ENCODE measurements around the gene ZNF710.

The ZNF710 gene

DNA sequence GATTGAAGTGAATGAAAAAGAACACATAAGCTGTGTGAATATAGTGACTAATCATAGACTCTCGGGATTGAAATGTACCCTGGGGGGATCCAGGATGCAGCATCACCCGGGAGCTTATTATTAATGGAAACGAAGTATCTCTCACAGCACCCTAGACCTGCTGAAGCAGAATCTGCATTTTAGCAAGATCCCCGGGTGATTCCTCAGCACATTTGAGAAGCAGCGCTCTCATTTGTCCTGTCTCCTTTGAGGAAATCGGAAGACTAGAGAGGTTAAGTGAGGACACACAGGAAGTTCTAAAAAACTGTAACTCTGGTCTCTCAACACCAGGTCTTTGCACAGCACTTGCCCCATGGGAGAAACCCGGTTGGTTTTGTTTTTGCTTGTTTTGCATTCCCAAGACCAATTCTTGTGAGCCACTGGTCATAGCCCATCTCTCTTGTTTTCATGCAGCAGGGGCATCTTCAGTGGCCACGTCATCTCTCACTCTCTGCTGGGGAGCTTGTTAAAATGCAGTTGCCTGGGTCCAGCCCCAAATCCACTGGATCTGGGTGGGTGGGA, 30.2 kb downstream of the ZNF710 start:
- no peaks in the 10 kb centered on the region for H3K9me3 ChIP-seq (ENCODE audit: control insufficient read depth in 2 of 2, low read length in 2 of 2)
- peaks cover 12% of the 10 kb centered on the region for H3K4me1 ChIP-seq (ENCODE audit: control insufficient read depth, insufficient read depth, low read length)
- H3K36me3 ChIP-seq (ENCODE audit: control insufficient read depth in 2 of 2, insufficient read depth in 2 of 2, low read length in 2 of 2), result no peaks in the 10 kb centered on the region
- no peak overlapping the region for H3K9ac ChIP-seq (ENCODE audit: low read length in 2 of 2)
- no peak overlapping the region for H3K4me3 ChIP-seq (ENCODE audit: low read length in 2 of 2)
- H3K27me3 ChIP-seq (ENCODE audit: control insufficient read depth in 1 of 2, insufficient read depth in 2 of 2, low read length in 2 of 2), result no peaks in the 10 kb centered on the region
- no peak overlapping the region for H3K27ac ChIP-seq (ENCODE audit: low read length)

DNA sequence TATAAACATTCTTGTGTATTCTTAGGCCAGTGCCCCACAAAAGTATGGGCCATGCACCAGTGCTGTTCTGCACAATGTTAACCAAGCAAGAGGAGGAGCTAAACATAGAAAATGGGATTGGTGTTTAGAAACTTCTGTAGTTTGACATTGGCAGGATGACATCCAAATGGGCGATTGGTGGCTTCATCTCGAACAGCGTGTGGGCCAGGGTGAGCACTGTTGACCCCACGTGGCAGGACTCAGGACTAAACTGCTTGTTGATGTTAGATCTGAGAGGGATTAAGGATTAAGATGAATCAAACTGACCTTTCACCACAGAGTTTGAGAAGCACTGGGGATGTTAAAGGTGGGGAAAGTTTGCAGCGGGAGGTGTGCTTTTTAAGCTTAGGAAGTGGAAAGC, 31.9 kb downstream of the ZNF710 start:
- H3K9ac ChIP-seq (ENCODE audit: low read length in 2 of 2), result no peak overlapping the region
- H3K4me3 ChIP-seq (ENCODE audit: low read length in 2 of 2), result no peak overlapping the region
- no peaks in the 10 kb centered on the region for H3K9me3 ChIP-seq (ENCODE audit: control insufficient read depth in 2 of 2, low read length in 2 of 2)
- no peaks in the 10 kb centered on the region for H3K36me3 ChIP-seq (ENCODE audit: control insufficient read depth in 2 of 2, insufficient read depth in 2 of 2, low read length in 2 of 2)
- peaks cover 16% of the 10 kb centered on the region for H3K4me1 ChIP-seq (ENCODE audit: control insufficient read depth, insufficient read depth, low read length)
- H3K27ac ChIP-seq (ENCODE audit: low read length), result no peak overlapping the region
- H3K27me3 ChIP-seq (ENCODE audit: control insufficient read depth in 1 of 2, insufficient read depth in 2 of 2, low read length in 2 of 2), result no peaks in the 10 kb centered on the region

DNA sequence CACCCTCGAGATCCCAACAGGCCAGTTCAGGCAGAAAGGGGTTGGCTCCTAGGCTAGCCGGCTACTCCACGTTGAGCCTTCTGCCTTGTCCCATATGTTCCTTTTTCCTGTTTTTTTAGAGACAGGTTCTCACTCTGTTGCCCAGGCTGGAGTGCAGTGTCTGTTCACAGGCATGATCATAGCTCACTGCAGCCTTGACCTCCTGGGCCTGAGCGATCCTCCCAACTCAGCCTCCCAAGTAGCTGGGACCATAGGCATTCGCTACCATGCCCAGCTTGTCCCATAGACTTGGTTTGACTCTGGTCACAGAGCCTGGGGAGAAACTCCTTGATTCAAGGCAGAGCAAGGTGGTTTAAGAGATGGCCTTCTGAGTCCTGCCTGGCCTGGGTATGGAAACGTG, 32.3 kb downstream of the ZNF710 start:
- Histone ChIP-seq H3K9ac (ENCODE audit: low read length in 2 of 2) (no peak overlapping the region), H3K4me1 (ENCODE audit: control insufficient read depth, insufficient read depth, low read length) (peaks cover 16% of the 10 kb centered on the region), H3K36me3 (ENCODE audit: control insufficient read depth in 2 of 2, insufficient read depth in 2 of 2, low read length in 2 of 2) (no peaks in the 10 kb centered on the region), H3K4me3 (ENCODE audit: low read length in 2 of 2) (no peak overlapping the region), H3K27ac (ENCODE audit: low read length) (no peak overlapping the region), H3K27me3 (ENCODE audit: control insufficient read depth in 1 of 2, insufficient read depth in 2 of 2, low read length in 2 of 2) (no peaks in the 10 kb centered on the region), H3K9me3 (ENCODE audit: control insufficient read depth in 2 of 2, low read length in 2 of 2) (no peaks in the 10 kb centered on the region)

DNA sequence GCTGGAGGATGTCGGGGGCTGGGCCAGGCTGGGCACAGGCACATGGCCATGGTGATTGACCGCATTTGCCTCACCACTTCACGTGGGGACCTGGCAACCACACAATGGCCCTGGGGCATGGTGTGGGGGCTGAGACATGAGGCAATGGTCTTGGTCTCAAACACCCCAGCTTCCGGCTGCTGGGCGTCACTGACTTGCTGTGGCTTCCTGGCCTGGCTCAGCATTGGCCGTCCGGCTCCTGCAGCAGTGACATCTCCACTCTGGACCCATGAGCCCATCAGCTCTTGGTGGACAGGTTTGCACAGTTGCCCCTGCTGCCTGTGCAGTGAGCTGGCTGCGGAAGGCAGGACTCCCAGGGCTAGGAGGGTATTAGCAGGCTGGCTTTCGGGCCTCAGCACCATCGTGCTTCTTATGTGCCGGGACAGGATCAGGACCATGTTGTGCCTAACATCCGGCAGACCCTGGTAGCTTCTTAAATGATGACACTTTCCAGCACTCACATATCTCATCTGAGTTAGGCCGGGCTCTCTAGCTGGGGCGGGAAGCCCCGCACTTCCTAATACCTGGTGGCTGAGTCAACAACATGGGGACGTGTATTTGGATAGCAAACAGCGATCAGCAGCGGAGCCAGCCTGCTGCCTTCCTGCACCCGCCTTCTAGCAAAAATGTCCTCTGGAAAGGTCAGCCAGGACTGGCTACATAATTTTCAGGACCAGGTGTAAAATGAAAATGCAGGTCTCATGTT, 34.1 kb downstream of the ZNF710 start:
- Histone ChIP-seq H3K4me1 (ENCODE audit: control insufficient read depth, insufficient read depth, low read length) (peaks cover 20% of the 10 kb centered on the region), H3K27ac (ENCODE audit: low read length) (no peak overlapping the region), H3K27me3 (ENCODE audit: control insufficient read depth in 1 of 2, insufficient read depth in 2 of 2, low read length in 2 of 2) (no peaks in the 10 kb centered on the region), H3K9me3 (ENCODE audit: control insufficient read depth in 2 of 2, low read length in 2 of 2) (no peaks in the 10 kb centered on the region), H3K4me3 (ENCODE audit: low read length in 2 of 2) (no peak overlapping the region), H3K36me3 (ENCODE audit: control insufficient read depth in 2 of 2, insufficient read depth in 2 of 2, low read length in 2 of 2) (no peaks in the 10 kb centered on the region), H3K9ac (ENCODE audit: low read length in 2 of 2) (no peak overlapping the region)

DNA sequence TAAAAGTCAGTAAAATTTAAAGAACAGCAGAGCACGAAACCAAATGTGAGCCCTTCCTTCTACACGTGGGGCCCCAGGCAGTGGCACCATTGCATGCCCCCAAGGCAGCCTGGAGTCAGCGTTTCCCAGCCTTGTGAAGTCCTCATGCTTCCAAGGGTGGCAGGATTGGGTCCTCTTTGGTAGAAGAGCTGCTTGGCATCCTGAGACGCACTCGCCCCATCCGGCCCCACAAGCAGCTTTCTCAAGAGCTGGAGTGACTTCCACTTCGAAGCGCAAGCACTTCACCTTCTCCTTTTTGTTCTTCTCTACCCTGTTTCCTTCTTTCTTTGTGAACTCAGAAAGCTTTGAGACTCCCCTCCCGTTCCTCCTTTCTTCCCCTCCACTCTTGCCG, 34.7 kb downstream of the ZNF710 start:
- no peak overlapping the region for H3K4me3 ChIP-seq (ENCODE audit: low read length in 2 of 2)
- peaks cover 20% of the 10 kb centered on the region for H3K4me1 ChIP-seq (ENCODE audit: control insufficient read depth, insufficient read depth, low read length)
- H3K27me3 ChIP-seq (ENCODE audit: control insufficient read depth in 1 of 2, insufficient read depth in 2 of 2, low read length in 2 of 2), result no peaks in the 10 kb centered on the region
- H3K9me3 ChIP-seq (ENCODE audit: control insufficient read depth in 2 of 2, low read length in 2 of 2), result no peaks in the 10 kb centered on the region
- no peak overlapping the region for H3K9ac ChIP-seq (ENCODE audit: low read length in 2 of 2)
- H3K27ac ChIP-seq (ENCODE audit: low read length), result no peak overlapping the region
- no peaks in the 10 kb centered on the region for H3K36me3 ChIP-seq (ENCODE audit: control insufficient read depth in 2 of 2, insufficient read depth in 2 of 2, low read length in 2 of 2)

DNA sequence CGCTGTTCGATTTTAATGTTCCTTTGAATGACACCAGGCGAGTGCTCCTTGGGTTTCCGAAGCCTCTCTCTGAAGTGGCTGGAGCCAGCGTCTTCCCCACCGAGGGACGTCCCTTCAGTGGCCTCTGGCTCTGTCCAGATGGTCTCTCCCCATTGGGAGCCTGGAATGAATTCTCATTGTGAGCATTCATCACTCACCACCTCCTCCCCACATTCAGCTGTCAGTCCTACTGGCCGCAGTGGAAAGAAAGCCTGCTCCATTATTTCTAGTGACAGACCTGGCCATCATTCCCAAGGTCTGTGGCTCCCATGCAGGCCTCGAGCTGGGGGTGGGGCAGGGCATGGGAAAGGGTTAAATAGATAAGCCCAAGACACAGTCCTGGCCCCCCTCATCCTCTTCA, 35.2 kb downstream of the ZNF710 start:
- H3K27me3 ChIP-seq (ENCODE audit: control insufficient read depth in 1 of 2, insufficient read depth in 2 of 2, low read length in 2 of 2), result no peaks in the 10 kb centered on the region
- no peak overlapping the region for H3K4me3 ChIP-seq (ENCODE audit: low read length in 2 of 2)
- H3K4me1 ChIP-seq (ENCODE audit: control insufficient read depth, insufficient read depth, low read length), result peaks cover 20% of the 10 kb centered on the region

DNA sequence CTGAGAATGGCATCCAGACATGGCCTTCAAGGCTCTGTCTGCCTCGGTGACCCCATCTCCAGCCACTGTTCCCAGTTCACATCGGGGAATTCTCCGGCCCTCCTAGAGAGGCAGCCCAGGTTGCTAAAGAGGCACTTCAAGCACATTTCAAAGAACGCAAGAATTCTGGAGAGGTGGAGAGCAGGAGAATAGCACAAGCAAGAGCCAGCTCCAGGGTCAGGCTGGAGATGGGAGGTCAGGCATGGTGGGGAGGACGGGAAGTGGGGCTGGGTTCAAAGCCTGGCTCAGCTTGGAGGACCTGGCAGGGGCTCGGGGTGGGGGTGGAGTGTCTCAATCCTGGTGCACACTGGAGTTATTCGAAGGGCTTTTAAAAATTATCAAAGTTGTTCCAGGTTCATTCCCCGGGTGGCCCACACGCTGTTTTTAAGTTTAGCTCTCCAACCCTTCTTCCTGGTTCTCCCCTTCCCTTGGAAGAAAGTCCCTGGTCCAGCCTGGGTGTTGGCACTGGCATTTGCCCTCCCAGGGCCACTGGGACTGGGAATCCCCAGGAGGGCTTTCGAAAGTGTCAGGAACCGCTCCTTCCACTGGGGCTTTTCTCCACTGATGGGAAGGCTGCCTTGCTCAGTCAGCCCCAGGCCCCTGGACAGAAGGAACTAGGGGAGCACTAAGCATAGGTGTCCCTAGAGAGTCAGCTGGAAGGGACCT, 35.8 kb downstream of the ZNF710 start:
- no peaks in the 10 kb centered on the region for H3K27me3 ChIP-seq (ENCODE audit: control insufficient read depth in 1 of 2, insufficient read depth in 2 of 2, low read length in 2 of 2)
- H3K4me1 ChIP-seq (ENCODE audit: control insufficient read depth, insufficient read depth, low read length), result peaks cover 20% of the 10 kb centered on the region
- no peak overlapping the region for H3K9ac ChIP-seq (ENCODE audit: low read length in 2 of 2)
- no peak overlapping the region for H3K4me3 ChIP-seq (ENCODE audit: low read length in 2 of 2)
- no peaks in the 10 kb centered on the region for H3K9me3 ChIP-seq (ENCODE audit: control insufficient read depth in 2 of 2, low read length in 2 of 2)
- H3K36me3 ChIP-seq (ENCODE audit: control insufficient read depth in 2 of 2, insufficient read depth in 2 of 2, low read length in 2 of 2), result no peaks in the 10 kb centered on the region
- H3K27ac ChIP-seq (ENCODE audit: low read length), result no peak overlapping the region

More for the DNA sequence above, 35.2 kb downstream of the ZNF710 start:
- Histone ChIP-seq H3K27ac (ENCODE audit: low read length) (no peak overlapping the region), H3K9ac (ENCODE audit: low read length in 2 of 2) (no peak overlapping the region), H3K9me3 (ENCODE audit: control insufficient read depth in 2 of 2, low read length in 2 of 2) (no peaks in the 10 kb centered on the region), H3K36me3 (ENCODE audit: control insufficient read depth in 2 of 2, insufficient read depth in 2 of 2, low read length in 2 of 2) (no peaks in the 10 kb centered on the region)

DNA sequence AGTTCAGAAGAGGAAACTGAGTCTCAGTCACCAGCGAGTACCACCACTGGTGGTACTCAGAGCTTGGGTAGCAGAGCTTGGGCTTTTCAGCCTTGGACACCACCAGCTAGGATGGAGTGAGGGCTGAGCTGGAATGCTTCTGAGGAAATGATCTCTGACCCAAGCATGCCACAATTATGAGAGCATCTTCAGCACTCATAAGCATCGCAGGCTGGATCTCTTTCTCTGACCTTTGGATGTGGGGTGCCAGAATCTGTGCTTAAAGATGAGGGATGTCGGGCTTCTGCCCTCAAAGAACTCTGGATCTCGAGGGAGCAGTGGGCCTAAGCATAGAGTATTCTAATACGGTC, 36.4 kb downstream of the ZNF710 start:
- no peak overlapping the region for H3K27ac ChIP-seq (ENCODE audit: low read length)
- no peaks in the 10 kb centered on the region for H3K36me3 ChIP-seq (ENCODE audit: control insufficient read depth in 2 of 2, insufficient read depth in 2 of 2, low read length in 2 of 2)
- no peak overlapping the region for H3K4me3 ChIP-seq (ENCODE audit: low read length in 2 of 2)
- H3K27me3 ChIP-seq (ENCODE audit: control insufficient read depth in 1 of 2, insufficient read depth in 2 of 2, low read length in 2 of 2), result no peaks in the 10 kb centered on the region
- no peaks in the 10 kb centered on the region for H3K9me3 ChIP-seq (ENCODE audit: control insufficient read depth in 2 of 2, low read length in 2 of 2)
- H3K9ac ChIP-seq (ENCODE audit: low read length in 2 of 2), result no peak overlapping the region
- peaks cover 20% of the 10 kb centered on the region for H3K4me1 ChIP-seq (ENCODE audit: control insufficient read depth, insufficient read depth, low read length)

DNA sequence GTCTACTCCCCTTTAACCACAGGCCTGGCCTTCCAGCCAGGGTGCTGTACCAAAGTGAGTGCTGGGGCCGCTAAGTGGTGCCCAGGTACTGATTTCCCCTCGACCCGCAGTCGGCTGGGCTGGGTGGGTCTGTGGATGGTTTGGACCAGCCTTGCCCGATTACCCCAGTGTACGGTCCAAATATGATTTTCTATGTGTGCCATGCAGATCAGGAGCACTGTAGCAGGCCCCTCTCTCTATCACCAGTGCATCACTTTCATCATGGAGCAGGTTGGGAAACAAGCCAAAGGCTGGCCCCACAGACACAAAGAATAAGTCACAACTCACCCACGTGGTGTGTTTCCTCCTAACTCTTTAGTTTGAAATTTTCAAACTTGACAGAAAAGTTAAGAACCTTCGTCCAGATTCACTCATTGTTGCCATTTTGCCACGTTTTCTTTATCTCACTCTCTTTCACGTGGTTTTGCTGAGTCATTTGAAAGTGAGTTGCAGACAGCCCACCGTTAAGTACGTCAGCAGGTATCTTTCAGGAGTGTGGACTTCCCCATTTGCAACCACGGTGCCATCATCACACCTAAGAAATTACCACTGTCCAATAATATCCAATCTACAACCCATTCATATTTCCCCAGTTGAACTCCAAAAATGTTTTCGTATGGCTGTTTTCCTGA, 37.0 kb downstream of the ZNF710 start:
- H3K4me1 ChIP-seq (ENCODE audit: control insufficient read depth, insufficient read depth, low read length), result peaks cover 20% of the 10 kb centered on the region
- no peaks in the 10 kb centered on the region for H3K27me3 ChIP-seq (ENCODE audit: control insufficient read depth in 1 of 2, insufficient read depth in 2 of 2, low read length in 2 of 2)
- no peak overlapping the region for H3K4me3 ChIP-seq (ENCODE audit: low read length in 2 of 2)
- no peak overlapping the region for H3K9ac ChIP-seq (ENCODE audit: low read length in 2 of 2)
- no peaks in the 10 kb centered on the region for H3K36me3 ChIP-seq (ENCODE audit: control insufficient read depth in 2 of 2, insufficient read depth in 2 of 2, low read length in 2 of 2)
- no peak overlapping the region for H3K27ac ChIP-seq (ENCODE audit: low read length)
- H3K9me3 ChIP-seq (ENCODE audit: control insufficient read depth in 2 of 2, low read length in 2 of 2), result no peaks in the 10 kb centered on the region

DNA sequence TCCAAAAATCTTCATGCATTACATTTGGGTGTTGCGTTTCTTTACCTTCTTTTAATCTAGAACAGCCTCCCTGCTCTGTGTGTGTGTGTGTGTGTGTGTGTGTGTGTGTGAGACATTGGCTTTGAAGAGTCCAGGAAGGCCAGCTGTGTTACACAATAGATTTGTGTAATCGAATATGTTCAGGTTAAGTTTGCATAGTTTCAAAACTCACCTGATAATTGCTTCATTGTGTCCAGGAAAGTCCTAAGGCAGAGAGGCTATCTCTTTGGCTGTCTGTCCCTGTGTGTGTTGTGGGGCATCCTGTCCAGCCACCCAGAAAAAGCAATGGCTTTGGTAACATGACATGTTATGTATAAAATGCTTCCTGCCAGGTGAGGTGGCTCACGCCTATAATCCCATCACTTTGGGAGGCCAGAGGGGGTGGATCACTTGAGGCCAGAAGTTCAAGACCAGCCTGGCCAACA, 37.5 kb downstream of the ZNF710 start:
- Histone ChIP-seq H3K27me3 (ENCODE audit: control insufficient read depth in 1 of 2, insufficient read depth in 2 of 2, low read length in 2 of 2) (no peaks in the 10 kb centered on the region), H3K4me1 (ENCODE audit: control insufficient read depth, insufficient read depth, low read length) (peaks cover 17% of the 10 kb centered on the region), H3K36me3 (ENCODE audit: control insufficient read depth in 2 of 2, insufficient read depth in 2 of 2, low read length in 2 of 2) (no peaks in the 10 kb centered on the region), H3K4me3 (ENCODE audit: low read length in 2 of 2) (no peak overlapping the region), H3K9me3 (ENCODE audit: control insufficient read depth in 2 of 2, low read length in 2 of 2) (no peaks in the 10 kb centered on the region), H3K27ac (ENCODE audit: low read length) (no peak overlapping the region), H3K9ac (ENCODE audit: low read length in 2 of 2) (no peak overlapping the region)

Data from stomach smooth muscle (tissue), 2 donors.